HK-2 (cell line): ENCODE data around the gene CACNG8.

Experiments used
- DNase-seq: peaks from one replicate; pipeline ENCODE4 v3.0.0-alpha.2; 2018; ENCODE audit not compliant: unreplicated experiment

Gene CACNG8

DNA sequence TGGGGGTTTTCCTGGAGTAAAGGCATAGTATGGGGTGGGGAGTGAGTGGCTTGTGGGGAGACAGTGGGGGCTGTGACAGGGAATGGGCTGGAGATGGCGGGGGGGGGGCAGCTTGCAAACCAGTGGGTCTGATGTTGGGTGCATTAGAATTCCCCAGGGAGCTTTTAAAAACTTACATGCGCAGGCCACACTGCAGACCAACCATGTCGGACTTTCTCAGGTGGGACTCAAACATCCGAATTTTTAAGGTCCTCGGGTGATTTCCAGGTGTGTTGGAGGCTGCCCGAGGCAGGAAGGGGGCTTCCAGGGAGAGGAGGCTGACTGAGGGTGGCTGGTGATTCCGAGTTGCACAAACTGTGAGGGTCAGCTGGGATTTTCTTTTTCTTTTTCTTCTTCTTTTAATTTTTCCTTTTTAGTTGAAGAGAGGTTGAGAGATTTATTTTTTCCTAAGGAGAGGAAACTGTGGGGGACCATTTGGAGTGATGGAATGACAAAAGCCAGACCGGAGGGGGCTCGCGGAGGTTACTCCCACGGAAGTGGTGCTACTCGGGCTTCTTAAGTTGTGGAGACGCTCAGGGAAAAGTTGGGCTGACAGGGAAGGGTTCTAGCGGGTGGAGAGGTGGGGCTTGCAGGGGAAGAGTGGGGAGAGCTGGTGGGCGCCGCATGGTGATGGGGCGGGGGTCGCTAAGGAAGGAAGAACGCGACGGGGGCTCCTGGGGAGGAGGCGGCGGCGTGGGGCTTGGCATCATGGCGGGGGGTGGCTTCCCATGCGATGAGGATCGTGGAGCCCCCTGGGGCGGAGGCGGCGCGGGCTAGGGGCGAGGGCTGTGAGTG is 997 bp upstream of the CACNG8 start:
- DNase-seq, result no peak

DNA sequence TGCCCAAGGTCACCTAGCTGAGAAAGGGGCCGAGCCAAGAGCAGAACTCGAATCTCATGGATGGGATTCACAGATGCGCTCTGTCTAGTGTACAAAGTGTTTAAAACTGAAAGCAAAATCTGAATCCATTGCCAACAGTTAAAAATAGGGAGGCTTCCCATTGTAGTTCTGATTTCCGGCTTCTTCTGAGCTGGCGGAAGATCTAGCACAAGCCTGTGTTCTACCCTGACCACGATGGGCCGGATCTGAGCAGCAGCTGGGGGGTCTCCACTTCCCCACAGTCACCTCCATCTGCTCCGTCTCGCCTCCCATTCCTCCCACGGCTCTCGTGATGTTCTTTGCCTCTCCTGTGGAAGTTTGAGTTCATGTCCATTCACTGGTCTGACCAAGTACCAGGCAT is 2.4 kb downstream of the CACNG8 start:
- no peak for DNase-seq

DNA sequence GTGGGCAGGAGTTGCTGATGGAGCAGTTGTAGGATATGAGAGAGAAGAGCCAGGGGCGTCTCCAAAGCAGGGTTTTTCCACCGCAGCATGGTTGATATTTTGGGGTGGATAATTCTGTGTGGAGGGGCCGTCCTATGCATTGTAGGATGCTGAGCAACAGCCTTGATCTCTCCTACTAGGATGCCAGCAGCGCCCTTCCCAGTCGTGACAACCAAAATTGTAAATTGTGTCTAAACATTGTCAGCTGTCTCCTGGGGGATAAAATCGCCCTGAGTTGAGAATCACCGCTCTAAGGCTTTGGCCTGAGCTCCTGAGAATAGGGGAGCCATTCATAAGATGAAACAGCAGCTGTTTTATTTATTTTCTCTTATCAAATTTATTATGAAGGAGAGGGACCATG is 4.2 kb downstream of the CACNG8 start:
- DNase-seq, result no peak

DNA sequence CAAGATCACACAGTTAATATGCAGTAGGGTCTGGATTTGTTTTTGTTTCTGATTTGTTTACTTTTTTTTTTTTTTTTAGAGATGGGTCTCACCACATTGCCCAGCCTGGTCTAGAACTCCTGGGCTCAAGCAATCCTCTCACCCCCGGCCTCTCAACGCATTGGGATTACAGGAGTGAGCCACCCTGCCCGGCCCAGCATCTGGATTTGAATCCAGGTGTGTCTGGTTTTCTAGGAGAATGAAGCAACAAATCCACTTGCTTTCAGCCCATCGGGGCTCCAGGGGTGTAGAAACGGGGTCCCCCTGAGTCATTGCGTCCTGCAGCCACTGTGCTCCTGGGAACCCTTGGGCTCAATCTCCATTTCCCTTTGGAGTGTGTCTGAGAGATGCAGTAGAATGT is 6.6 kb downstream of the CACNG8 start:
- no peak for DNase-seq

DNA sequence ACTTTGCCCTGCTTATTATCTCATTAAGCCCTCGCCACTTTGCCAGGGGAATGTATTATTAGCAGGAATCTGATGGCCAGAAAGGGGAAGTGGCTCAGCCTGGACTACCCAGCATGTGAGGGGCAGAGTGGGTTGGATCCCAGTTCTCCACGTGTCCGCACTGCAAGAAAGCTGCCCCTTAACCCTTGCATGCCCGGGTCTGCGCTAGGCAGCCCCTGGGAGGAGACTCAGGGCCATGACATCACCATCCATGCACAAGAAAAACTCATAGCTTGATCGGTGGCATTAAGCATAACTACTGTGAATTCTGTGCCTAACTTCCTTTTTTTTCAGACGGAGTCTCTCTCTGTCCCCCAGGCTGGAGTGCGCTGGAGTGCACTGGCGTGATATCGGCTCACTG is 8.9 kb downstream of the CACNG8 start:
- no peak for DNase-seq

DNA sequence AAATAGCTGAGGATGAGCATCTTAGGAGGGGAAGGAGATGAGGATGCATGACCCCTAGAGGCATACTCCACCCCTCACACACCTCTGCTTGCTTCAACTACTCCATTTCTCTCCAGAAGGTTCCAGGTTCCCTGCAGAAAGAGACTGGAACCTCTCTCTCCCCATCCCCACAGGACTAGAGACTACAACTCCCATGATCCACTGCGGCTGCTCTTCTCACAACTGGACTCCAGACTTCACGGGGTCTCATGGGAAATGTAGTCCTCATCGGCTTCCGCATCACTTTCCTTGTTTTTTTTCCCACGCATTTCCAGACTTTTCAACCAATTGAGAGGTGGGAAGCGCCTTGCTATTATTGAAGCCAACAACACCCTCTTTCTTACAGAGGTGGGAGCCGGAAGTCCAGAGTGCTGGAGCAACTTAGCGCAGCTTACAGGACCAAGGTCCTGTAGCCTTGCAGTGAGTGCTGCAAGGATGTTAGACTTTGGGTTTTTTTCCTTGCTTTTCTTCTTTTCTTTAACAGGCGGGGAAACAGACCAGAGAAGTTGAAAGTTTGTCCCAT is 14.8 kb downstream of the CACNG8 start:
- peak; percentile 65 for DNase-seq

DNA sequence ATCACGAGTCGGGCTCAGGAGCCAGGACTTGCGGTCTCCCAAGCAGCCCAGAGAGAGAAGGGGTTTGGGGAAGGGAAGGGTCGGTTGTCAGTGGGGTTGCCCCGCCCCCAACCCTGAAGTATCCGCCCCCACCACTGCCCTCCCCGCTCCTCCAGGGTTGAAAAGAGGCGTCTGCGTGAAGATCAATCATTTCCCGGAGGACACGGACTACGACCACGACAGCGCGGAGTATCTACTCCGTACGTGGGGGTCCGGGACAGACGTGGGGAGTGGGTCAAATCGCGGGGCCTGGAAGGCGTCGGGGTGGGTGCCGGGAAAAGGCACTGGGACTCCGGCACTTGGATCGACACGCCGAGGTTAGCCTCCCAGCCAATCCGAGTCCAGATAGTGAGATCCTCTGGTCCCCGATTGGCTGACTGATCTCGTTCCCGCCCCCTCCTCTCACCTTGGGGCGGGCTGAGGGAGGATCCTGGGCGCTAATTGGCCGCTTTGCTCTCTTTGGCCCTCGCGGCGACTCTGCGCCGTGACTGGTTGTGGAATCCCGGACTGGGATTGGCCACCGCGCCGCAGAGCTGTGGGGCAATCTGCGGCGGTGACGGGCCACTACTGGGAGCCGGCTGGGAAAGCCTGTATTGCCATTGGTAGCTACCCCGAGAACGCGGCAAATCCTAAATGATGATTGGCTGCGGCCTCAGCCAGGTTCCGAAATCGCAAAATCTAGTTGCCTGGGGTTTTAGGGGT is 15.4 kb downstream of the CACNG8 start:
- peak; percentile 82 for DNase-seq

DNA sequence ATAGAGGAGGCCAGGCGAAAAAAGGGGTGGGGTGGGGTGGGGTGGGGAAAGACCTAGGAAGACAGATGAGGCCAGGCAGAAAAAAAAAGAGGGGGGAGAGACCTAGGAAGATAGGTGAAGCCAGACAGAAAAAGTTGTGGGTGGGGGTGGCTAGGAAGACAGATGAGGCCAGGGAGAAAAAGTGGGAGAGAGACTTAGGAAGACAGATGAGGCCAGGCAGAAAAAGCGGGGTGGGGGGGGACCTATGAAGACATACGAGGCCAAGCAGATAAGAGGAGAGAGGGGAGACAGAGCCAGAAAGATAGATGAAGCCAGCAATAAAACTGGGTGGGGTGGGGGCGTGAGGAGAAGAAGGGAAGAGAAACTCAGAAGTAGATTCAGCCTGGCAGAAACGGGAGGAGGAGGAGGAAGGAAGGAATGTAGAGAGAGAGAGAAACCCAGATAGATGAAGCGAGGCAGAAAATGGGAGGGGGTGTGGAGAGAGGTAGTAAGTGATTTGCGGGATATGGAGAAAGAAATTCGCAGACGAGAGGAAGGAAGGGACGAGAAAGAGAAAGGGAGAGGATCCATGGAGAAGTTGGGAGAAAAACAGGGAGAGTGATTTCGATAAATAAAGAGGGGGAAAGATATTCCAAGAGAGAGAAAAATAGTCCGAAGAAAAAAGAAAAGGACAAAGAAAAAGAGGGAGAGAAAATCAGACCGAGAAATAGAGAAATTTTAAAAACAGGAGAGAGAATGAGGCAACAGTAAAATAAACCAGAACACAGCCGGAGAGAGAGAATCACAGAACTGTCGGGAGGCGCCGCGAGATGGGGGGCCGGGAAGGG is 16.5 kb downstream of the CACNG8 start:
- DNase-seq, result no peak

DNA sequence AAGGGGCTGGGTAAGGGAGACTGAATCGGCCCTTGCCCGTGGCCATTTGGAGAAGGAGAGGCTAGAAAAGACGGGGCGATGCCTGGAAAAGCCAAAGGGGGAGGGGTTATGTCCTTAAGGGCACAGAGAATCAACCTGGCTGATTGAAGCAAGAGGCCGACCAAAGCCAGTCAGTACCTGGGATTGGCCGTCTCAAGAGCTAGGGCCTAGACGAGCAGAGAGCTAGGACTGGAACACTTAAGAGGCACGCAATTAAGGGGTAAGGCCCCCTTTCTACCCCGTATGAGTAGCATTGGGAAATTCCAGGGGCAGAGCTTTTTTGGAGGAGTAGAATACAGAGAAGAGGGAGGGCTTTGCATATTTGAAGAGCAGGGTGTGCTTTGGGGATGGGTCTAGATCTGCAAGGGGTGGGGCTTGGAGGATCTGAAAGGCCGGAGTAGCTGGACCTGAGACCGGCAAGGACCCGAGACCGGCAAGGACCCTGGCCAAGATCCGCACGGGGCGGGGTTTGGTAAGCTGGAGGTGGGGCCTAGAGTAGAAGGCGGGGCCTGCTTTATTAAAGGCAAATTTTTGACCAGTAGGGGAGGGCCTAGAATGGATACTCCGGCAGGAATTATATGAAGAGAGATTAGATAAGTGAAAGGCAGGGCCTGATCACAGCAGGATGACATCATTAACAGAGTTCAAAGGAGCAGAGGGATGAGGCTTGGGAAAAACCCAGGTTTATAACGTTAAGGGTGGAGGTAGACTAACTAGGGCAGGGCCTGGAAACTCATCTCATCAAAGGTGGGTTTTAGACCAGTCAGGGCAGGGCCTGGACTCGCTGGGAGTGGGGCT is 18.0 kb downstream of the CACNG8 start:
- peak; percentile 52 for DNase-seq

DNA sequence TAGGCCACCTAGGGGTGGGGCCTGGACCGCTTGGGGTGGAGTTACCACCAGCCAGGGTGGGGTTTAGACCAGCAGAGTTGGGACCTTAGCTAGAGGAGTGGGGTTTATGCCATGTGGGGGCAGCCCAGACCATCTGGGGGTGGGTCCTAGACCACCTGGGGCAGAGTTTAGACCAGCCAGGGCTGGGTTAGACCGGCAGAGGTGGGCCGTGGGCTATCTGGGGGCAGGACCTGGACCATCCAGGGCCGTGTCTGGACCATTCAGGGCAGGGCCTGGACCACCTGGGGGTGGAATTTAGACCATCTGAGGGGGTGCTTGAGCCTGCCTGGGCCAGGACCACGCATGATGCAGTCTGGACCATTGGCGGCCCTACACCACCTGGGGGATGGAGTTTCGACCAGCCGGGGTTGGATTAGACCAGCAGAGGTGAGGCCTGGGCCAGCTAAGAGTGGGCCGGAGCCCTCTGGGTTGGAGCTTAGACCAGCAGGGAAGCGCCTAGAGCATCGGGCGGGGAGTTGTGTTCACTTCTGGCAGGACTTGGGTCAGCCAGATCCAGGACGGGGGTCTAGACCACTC is 18.7 kb downstream of the CACNG8 start:
- DNase-seq, result no peak

DNA sequence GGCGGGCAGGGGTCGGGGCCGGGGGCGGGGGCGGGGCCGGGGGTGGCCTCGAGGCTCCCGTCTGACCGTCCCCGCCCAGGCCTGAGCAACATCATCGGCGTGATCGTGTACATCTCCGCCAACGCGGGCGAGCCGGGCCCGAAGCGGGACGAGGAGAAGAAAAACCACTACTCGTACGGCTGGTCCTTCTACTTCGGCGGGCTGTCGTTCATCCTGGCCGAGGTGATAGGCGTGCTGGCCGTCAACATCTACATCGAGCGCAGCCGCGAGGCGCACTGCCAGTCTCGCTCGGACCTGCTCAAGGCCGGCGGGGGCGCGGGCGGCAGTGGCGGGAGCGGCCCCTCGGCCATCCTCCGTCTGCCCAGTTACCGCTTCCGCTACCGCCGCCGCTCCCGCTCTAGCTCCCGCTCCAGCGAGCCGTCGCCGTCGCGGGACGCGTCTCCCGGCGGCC is 19.3 kb downstream of the CACNG8 start:
- no peak for DNase-seq

DNA sequence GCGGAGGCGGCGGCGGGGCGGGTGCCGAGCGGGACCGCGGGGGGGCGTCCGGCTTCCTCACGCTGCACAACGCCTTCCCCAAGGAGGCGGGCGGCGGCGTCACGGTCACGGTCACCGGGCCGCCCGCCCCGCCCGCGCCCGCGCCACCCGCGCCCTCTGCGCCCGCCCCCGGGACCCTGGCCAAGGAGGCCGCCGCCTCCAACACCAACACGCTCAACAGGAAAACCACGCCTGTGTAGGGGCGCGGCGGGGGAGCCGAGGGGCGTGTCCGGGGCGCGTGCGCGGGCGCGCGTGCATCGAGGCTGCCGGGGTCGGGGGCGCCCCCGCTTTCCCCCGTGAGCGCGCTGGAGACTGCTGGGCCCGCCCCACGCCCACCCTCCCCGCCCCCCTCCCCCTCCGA is 19.9 kb downstream of the CACNG8 start:
- DNase-seq, result no peak

DNA sequence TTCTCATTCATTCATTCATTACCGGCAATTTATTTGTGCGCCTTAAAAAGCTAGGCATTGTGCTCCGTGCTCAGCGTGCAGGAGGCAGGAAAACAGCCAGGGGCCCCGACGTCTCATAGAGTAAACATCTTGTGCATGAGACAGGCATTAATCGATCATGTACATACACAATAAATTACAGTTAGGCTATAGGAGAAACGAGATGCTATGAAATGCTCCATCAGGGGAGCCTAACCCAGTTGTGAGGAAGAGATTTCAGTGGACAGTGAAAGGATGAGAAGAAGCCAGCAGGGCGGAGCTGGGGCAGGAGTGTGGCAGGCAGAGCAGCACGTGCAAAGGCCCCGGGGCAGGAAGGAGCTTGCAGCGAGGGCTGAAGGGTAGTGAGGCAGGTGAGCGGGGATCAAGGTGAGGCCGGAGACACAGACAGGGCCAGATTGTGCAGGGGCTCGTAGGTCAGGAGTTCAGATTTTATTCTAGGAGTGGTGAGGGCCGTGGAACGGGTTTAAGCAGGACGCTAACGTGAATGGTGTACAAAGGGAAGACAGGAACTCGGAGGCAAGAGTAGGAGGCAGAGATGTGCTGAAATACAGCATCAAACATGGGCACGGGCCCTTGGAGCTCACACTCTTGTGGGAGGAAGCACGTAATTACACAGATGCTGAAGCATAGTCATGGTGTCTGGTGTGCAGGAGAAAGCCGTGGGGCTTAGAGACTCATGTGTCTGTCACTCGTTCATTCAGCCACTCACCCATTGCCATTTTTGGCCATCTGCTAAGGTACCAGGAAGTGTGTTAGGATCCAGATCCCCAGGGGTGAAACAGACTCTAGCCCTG is 20.9 kb downstream of the CACNG8 start:
- DNase-seq, result no peak

DNA sequence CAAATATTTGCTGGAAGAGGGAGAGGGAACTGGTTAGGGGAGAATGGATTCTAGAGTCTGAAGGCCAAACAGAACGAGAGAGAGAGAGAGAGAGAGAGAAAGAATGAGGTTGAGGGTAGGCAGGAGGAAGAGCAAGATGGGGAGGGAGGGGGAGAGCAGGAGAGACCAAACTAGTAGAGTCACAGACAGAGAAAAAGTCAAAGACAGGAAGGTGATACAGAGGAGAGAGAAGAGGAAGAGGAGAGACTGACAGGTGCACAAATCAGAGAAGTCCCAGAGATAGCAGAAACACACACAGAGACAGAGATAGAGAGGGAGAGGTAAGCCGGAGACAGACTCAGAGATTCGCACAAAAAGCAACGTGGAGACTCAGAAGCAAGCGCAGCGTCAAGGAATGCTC is 23.1 kb downstream of the CACNG8 start:
- DNase-seq, result no peak

DNA sequence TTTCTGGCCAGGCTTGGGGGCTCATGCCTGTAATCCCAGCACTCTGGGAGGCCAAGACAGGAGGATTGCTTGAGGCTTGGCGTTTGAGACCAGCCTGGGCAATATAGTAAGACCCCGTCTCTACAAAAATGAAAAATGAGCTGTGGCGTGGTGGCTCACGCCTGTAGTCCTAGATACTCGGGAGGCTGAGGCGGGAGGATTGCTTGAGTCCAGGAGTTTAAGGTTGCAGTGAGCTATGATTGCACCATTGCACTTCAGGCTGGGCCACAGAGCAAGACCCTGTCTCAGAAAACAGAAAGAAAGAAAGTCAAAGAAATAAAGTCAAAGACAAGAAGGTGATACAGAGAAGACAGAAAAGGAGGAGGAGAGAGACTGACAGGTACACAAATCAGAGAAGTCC is 26.2 kb downstream of the CACNG8 start:
- no peak for DNase-seq

DNA sequence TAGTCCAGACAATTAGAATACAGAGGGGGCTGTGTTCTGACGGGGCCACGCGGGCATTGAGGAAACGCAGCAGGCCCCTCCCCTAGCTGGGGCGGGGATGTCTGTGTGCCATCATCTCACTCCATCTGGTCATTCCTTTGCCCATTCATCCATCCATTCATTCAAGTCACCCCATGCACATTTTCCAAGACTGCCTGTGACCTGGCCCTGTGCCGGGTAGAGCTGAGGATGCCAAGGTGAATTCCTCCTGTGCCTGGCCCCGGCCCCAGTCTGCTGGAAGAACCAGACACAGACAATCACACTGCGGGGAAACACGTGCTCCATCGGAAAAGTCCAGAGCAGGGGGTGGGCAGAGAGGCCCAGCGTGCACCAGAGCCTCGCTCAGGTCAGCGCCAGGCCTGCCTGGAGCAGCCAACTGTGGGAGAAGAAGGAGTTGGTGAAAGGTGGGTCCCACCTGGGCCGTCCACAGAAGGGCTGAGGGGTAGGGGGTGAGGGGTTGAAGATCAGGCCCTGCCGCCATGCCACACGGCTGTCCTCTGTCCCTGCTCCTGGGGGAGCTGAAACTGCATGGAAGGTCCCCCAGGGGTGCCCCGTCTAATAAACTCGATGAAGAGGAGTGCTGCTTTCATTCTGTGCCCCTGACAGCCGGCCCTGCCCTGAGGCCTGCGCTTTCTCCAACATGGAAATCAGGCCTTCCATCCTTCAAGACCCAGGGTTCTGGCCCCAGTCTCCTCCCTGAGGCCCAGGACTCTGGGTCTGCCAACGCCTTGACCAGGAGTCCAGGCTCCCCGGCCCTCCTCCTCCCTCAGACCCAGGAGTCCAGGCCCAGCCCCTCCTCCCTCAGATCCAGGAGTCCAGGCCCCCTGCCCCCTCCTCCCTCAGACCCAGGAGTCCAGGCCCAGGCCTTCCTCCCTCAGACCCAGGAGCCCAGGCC is 27.1 kb downstream of the CACNG8 start:
- DNase-seq, result no peak

DNA sequence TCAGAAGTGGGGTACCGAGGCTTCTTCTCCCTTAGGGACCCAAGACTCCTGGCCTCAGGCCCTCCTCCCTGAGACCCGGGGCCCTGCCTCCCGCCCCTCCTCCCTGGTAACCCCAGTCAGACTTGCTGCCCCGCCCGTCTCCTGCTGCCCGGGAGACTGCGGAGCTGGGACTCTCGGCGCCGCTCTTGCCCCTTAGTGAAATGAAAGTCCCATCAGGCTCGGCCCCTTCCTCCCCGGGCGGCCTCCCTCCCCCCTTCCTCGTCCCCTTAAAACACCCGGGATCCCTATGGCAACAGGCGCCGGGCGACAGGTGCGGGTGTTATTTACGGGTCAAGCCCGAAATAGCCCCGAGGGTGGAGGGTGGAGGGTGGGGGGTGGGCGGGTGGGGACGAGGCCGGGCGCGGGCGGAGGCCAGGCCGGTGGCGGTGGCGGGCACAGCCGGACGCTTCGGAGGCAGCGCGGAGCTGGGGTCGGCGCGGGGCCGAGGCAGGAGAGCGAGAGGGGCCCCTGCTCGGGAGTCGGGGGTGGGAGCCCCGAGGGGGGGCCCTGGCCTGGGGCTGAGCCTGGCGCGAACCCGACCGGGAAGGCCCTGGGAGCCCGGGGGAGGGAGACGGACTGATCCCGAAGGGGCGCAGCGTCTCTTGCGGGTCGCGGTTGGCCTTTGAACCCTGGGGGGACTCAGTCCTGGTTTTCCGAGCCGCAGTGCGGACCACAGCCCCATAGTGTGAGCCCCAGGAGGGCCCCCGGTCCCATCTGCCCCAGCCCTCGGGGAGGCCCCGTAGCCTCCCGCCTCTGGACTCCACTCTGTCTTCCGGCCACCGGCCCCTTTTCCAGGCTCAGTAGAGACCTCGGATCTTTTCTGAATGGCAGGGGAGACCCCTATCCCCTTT is 28.7 kb downstream of the CACNG8 start, which contains the start of gene CACNG6:
TSS of gene CACNG6 (plus strand) at position 414 of the 890 bp plus-strand sequence. CDS start 1,241 bp downstream, outside the sequence.
- DNase-seq, result no peak

DNA sequence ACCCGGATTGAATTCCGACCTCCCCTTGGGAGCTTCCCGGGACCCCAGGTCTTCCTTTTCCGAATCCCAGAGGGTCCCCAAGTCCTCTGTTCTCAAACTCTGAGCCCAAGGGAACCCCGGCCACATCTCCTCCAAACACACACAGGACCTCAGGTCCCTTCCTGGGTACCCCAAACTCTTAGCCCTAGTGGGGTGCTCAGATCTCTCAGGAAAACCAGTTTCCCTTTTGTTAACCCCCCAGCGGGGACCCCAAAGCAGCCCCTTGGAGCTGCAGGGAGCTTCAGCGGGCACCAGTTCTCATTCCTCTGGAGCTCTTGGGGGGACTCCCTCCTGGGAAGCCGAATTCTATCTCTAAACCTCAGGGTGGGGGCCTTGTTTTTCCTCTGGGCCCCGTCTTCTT is 29.5 kb downstream of the CACNG8 start:
- DNase-seq, result no peak
